Hypothalamus (tissue), 51 donors: Measurements from ENCODE around the gene PINLYP.
A peak's percentile ranks its signal among the peaks of the same experiment; 100 is the strongest.
"Not testable (repeated sequence)": the region's sequence is repeated elsewhere in the genome, so short reads cannot be mapped to it uniquely, and the experiment has no call there.

Experiments
- DNase-seq, 51 donors: peaks; one replicate each; lab custom pipeline; 2025; lab: John Stamatoyannopoulos, UW

The PINLYP gene

GRCh38 chr19:43575955-43576878, 616 bp downstream of the PINLYP start:
- DNase-seq: peak in 4 of 51 donors; percentile 31 to 56 (median 38)

DNA sequence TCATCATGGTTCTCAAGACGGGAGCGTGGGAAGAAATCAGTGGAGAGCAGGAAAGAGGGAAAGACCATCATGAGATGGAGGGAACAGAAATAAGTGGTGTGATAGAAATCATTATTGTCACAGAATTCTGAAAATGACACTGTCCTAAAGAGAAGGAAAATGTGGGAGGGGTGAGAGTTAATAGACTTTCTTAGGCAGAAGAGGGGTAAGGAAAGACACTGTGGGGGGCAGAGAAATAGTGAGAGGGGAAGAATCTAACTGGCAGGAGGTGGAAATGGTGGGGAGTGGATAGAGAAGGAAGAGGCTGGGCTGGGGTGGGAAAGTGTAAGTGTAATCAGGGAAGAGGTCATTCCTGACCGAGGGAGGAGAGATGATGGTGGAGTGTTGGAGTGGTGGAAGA, 3.2 kb downstream of the PINLYP start:
- no peak for DNase-seq

DNA sequence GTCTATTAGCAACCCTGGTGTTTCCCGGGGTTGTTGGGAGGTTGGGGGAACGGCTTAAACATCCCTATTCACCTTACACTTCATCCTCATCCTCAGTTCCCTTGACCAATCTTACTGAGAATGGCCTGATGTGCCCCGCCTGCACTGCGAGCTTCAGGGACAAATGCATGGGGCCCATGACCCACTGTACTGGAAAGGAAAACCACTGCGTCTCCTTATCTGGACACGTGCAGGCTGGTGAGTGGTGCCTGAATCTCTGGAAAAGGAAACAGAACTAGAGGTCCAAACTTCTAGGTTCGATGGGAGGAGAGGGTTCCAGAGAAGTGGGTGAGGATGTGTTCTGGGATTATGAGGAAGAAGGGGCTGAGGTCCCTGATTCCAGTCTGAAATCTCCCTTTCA, 5.9 kb downstream of the PINLYP start:
- DNase-seq: no peak

DNA sequence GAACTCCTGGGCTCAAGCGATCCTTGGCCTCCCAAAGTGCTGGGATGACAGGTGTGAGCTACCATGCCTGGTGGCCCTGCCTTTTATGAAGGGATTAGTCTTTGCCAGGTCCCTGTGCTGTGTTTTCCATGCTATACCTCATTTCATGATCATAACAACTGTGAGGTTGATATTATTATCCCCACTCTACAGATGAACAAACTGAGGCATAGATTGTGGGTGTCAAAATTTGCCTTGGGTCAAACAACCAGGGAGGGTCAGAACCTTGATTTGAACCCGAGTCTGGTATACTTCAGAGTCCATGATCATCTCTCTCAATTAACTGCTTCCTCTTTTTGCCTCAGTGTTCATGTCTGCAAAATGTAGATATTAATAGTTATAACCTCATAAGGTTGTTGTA, 6.9 kb downstream of the PINLYP start:
- no peak for DNase-seq

DNA sequence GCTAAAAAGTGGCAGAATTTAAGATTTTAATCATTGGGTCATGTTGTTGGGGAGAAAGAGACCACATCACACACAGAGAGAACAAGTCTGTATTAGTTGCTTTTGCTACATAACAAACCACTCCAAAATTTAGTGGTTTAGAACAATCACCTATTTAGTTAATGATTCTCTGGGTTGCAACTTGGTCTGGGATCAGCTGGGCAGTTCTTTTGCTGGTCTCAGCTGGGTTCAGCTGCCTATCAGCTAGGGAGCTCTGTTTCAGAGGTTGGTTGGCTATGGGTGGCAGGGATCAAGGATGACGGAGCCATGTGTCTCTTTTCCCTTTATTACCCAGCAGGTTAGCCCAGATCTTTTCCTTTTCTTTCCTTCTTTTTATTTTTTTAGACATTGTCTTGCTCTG, 8.9 kb downstream of the PINLYP start:
- DNase-seq: no peak

DNA sequence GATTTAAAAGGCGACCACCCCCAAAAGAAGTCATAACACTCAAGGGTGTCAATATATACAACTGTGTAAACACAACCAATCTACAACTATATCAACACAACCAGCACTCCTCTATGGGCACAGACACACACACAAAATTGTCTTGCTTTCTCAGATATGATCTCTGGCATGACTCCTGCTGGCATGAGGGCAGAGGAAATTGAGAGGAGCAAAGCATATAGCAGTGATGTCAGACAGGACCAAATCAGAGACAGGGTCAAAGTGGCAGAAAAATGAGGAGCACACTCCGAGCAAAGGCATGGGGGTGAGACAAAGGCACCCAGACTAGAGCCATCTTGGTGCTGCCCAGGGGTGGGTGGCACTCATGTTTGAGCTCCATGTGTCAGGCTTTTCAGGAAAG, 10.7 kb downstream of the PINLYP start:
- DNase-seq: no peak

DNA sequence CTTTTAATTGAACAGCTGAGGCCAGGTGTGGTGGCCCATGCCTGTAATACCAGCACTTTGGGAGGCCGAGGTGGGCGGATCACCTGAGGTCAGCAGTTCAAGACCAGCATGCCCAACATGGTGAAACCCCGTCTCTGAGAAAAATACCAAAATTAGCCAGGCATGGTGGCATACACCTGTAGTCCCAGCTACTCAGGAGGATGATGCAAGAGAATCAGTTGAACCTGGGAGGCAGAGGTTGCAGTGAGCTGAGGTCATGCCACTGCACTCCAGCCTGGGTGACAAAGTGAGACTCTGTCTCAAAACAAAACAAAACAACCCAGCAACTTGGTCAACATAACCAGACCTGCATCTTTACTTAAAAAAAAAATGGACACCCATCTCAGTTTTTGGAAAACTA, 11.4 kb downstream of the PINLYP start:
- DNase-seq: not testable (repeated sequence)

GRCh38 chr19:43589277-43589676, 13.7 kb downstream of the PINLYP start:
- no peak for DNase-seq

DNA sequence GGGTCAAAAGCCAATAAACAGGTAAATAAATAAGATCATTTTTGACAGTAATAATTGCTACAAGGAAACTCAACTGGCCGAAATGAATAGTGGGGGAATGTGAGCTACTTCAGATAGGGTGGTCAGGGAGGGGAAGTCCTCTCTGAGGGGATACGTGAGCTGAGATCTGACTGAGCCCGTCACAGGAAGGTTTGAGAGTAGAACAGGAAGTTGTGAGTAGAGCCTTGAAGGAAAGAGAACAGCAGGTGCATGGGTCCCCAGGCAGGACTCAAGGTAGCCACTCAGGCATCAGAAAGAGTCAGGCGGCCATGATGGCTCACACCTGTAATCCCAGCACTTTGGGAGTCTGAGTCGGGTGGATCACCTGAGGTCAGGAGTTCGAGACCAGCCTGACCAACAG, 14.1 kb downstream of the PINLYP start:
- DNase-seq: no peak

GRCh38 chr19:43591904-43592772, 16.5 kb downstream of the PINLYP start:
- no peak for DNase-seq

GRCh38 chr19:43592800-43593350, 17.3 kb downstream of the PINLYP start:
- no peak for DNase-seq

- no peak for DNase-seq
Measured at GRCh38 chr19:43594081-43594697, 18.6 kb downstream of the PINLYP start.

- DNase-seq: peak in 22 of 51 donors; percentile 7 to 61 (median 24)
Measured at GRCh38 chr19:43594710-43595604, 19.4 kb downstream of the PINLYP start.

DNA sequence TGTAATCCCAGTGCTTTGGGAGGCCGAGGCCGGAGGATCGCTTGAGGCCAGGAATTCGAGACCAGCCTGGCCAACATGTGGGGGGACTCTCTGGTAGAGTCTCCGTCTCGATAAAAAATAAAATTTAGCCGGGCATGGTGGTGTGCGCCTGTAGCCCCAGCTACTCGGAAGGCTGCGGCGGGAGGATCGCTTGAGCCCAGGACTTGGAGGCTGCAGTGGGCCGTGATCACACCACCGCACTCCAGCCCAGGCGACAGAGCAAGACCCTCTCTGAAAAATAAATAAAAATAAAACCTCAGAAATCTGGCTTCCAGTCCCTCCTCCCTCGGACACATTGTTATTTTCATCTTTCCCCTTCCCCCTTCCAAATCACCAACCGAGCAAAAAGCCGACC, 20.0 kb downstream of the PINLYP start:
- no peak for DNase-seq

DNA sequence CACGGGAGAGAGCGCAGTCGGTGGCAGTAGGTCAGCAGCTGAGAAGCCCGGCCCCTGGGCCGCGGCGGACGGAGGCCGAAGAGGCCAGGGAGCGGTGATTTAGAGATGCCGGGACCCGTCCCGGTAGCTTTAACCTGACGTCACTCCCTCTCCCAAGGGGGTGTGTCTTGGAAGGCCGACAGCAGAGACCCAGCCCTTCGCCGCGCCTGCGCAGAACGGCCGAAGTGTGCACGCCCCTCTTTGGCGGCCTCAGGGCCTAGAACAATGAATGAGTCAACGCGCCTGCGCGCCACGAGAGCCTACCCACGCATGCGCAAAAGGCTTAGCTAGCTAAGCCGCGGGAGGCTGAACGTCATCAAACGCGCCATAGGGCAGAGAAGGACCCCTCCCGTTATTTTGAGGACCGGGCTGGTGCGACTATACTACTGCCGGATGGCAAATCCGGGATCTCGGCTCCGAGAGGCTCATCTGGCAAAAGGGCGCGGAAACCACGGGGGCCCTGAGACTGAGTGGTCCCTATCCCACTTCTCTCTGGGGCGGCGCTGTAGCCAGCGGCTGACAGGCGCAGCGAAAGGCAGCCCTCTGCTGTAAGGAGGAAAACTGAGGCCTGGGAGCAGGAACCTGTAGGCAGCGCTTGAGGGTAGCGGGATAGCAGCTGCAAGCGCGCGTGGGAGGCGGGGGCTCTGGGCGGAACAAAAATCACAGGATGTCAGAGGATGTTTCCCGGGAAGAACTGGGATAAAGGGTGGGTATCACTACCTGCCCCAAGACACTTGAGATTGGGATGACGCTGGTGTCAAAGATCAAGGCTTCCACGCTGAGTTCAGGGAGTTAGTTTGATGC, 20.6 kb downstream of the PINLYP start, which contains the start of the genes IRGQ and ZNF576:
IRGQ (minus strand) TSS at position 136 of the 843 bp plus-strand sequence. CDS start 796 bp downstream, outside the sequence.
ZNF576 (plus strand) TSS at position 597 of the 843 bp plus-strand sequence. CDS start 514 bp downstream, outside the sequence.
- peak; percentile 93 to 100 (median 99) for DNase-seq

- no peak for DNase-seq
Measured at GRCh38 chr19:43596842-43597461, 21.4 kb downstream of the PINLYP start.

DNA sequence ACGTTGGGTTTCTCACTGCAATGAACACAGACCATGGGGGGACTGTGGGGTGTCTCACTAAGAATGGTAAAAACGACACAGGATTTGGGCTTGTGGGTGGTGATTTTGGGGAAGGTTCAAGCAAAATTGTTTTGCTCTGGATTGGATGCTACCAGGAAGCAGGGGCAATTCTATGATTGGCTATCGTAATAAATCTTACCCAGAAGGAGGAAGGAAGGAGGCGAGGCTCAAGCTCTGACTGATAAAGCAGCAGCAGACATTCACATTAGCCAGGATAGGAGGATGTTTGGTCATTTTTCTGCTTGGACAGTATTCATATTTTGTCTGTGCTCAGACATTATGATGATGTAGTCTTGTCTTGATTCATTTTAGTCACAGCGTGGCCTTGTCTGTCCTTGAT, 22.3 kb downstream of the PINLYP start:
- DNase-seq: no peak
